Stomach (tissue), 9 donors: Measurements from ENCODE around the gene MAGI1. TPM values are rescaled to one million over a fixed set of nuclear protein-coding genes. Genes with fewer than 3 reads are reported as not detected.

Experiments
- DNase-seq, 2 donors: peaks; one replicate each; pipeline versions ENCODE4 v3.0.0 to v3.0.0-alpha.2; 2013 to 2019
- H3K27ac ChIP-seq, 5 donors: fragments of 200-600 bp in 4 of 5; sonication (generic) in 4 of 5; one replicate each; pipeline ENCODE4 v1.5.1; 2013 to 2019; ENCODE audit warnings: mild to moderate bottlenecking in 1 of 5, moderate library complexity in 1 of 5
- H3K27me3 ChIP-seq, 3 donors: fragments of 200-600 bp; sonication (generic); one replicate each; pipeline ENCODE4 v1.5.1; 2017 to 2019; ENCODE audit warnings: mixed run types in 1 of 3
- H3K36me3 ChIP-seq, 4 donors: fragments of 200-600 bp; sonication (generic); 1 replicate in 3 of 4; 2 replicates in 1 of 4; pipeline ENCODE4 v1.5.1; 2016 to 2019
- H3K4me1 ChIP-seq, 4 donors: fragments of 200-600 bp; sonication (generic); one replicate each; pipeline ENCODE4 v1.5.1; 2016 to 2019
- H3K4me3 ChIP-seq, 4 donors: fragments of 200-600 bp; sonication (generic) in 3 of 4; one replicate each; pipeline ENCODE4 v1.5.1; 2016 to 2019; ENCODE audit warnings: mild to moderate bottlenecking in 1 of 4
- H3K9me3 ChIP-seq, 4 donors: fragments of 200-600 bp; sonication (generic); one replicate each; pipeline ENCODE4 v1.5.1; 2016 to 2019
- CTCF ChIP-seq, 7 experiments: fragments of 450-650 bp in 4 of 7; fragments of 200-600 bp in 3 of 7; sonication (generic) in 3 of 7; IDR thresholded peaks; one replicate each; pipeline ENCODE4 v1.5.1; 2016 to 2019; ENCODE audit warnings: antibody characterized with exemption in 7 of 7, control low read depth in 2 of 7, mild to moderate bottlenecking in 1 of 7
- EP300 ChIP-seq: sonication (generic); formaldehyde crosslinking; IDR thresholded peaks from one replicate; pipeline ENCODE4 v1.6.1; 2017; ENCODE audit warnings: antibody characterized with exemption
- POLR2A ChIP-seq, 4 donors: fragments of 450-650 bp; IDR thresholded peaks; one replicate each; pipeline ENCODE4 v1.6.1; 2016; ENCODE audit warnings: antibody characterized with exemption in 4 of 4, control low read depth in 2 of 4, mild to moderate bottlenecking in 1 of 4, moderate library complexity in 1 of 4
- POLR2AphosphoS5 ChIP-seq, 3 donors: sonication (generic); formaldehyde crosslinking; IDR thresholded peaks; one replicate each; pipeline ENCODE4 v1.6.1; 2016; ENCODE audit warnings: antibody characterized with exemption in 3 of 3
- WGBS, 5 donors: extraction: QIAGEN DNeasy Blood & Tissue Kit in 3 of 5; methylation state at CpG; one replicate each; pipeline versions ENCODE4 v1.1.5 to v1.1.7; 2013 to 2018; 5-methylcytosine and 5-hydroxymethylcytosine counted together
- intact Hi-C: fragments of 100-400 bp; cut with DNase I; formaldehyde crosslinking; loops from one replicate; pipeline ENCODE4 v1.15.1; 2023; ENCODE audit warnings: low total_unique reads
- polyA plus RNA-seq, 3 donors: library from polyadenylated mRNA; stranded (reverse); fragments of 200-250 nt; gene quantifications; one replicate each; pipeline ENCODE4 v1.2.3, GENCODE V29; 2013
- total RNA-seq, 5 donors: library from RNA; depleted of rRNA; stranded (reverse); fragments of >200 nt; gene quantifications; one replicate each; pipeline versions ENCODE4 v1.1.0 to v1.2.3, GENCODE V29; 2014 to 2016
- donor health status: healthy with polysubstance abuse.
- donor health status: Bipolar disorder and iron deficiency.
- donor health status: healthy.

The MAGI1 gene
- total and polyA plus RNA-seq, 8 donors = 5.7 to 237 (median 84.8) TPM

GRCh38 chr3:65479990-65480389 is 558.7 kb downstream of the MAGI1 start:
- no peaks in the 10 kb centered on the region for H3K9me3 ChIP-seq
- H3K27me3 ChIP-seq = no peaks in the 10 kb centered on the region
- WGBS, 5 donors = 77 to 87% (median 78%) methylated on average over 3 of the region's 3 CpGs
- H3K27ac ChIP-seq = no peak overlapping the region
- intact Hi-C loops = no loop called here
- H3K4me1 ChIP-seq = peaks cover 22 to 34% (median 27%) of the 10 kb centered on the region in 4 donors
- no peak for TF ChIP-seq POLR2A (IDR thresholded peaks at IDR 0.05)
- no peak for TF ChIP-seq POLR2AphosphoS5 (IDR thresholded peaks at IDR 0.05)
- TF ChIP-seq EP300 = no peak
- TF ChIP-seq CTCF (IDR thresholded peaks at IDR 0.05) = no peak
- H3K36me3 ChIP-seq = peaks cover 0 to 6% (median 0%) of the 10 kb centered on the region in 4 donors
- no peak overlapping the region for H3K4me3 ChIP-seq
- DNase-seq = no peak

GRCh38 chr3:65478551-65479500 is 559.9 kb downstream of the MAGI1 start:
- TF ChIP-seq CTCF (IDR thresholded peaks at IDR 0.05) (no peak), POLR2A (IDR thresholded peaks at IDR 0.05) (no peak), EP300 (no peak)
- 87 to 91% (median 88%) methylated on average over 13 of the region's 13 CpGs for whole genome bisulfite sequencing, 5 donors
- Histone ChIP-seq H3K27me3 (no peaks in the 10 kb centered on the region), H3K9me3 (no peaks in the 10 kb centered on the region), H3K36me3 (peaks cover 0 to 6% (median 0%) of the 10 kb centered on the region in 4 donors), H3K4me3 (no peak overlapping the region), H3K4me1 (peaks cover 10 to 23% (median 15%) of the 10 kb centered on the region in 4 donors), H3K27ac (no peak overlapping the region)
- intact Hi-C loops = no loop called here
- no peak for DNase-seq

- 74 to 81% (median 76%) methylated on average over 3 of the region's 3 CpGs for WGBS, 5 donors
- peaks cover 0 to 6% (median 1%) of the 10 kb centered on the region in 4 donors for H3K36me3 ChIP-seq
Observed at GRCh38 chr3:65473736-65474135, 565.0 kb downstream of the MAGI1 start.

GRCh38 chr3:65472501-65472900 is 566.2 kb downstream of the MAGI1 start:
- Histone ChIP-seq H3K4me3 (no peak overlapping the region), H3K27me3 (no peaks in the 10 kb centered on the region), H3K27ac (no peak overlapping the region), H3K36me3 (peaks cover 0 to 6% (median 1%) of the 10 kb centered on the region in 4 donors), H3K9me3 (no peaks in the 10 kb centered on the region), H3K4me1 (no peaks in the 10 kb centered on the region)
- 85 to 90% (median 88%) methylated on average over 3 of the region's 3 CpGs for WGBS, 5 donors
- intact Hi-C loops = no loop called here
- DNase-seq = no peak
- TF ChIP-seq POLR2A (IDR thresholded peaks at IDR 0.05) (no peak), EP300 (no peak), CTCF (IDR thresholded peaks at IDR 0.05) (no peak), POLR2AphosphoS5 (IDR thresholded peaks at IDR 0.05) (no peak)

More at GRCh38 chr3:65473736-65474135, 565.0 kb downstream of the MAGI1 start:
- DNase-seq = no peak
- Histone ChIP-seq H3K27me3 (no peaks in the 10 kb centered on the region), H3K27ac (no peak overlapping the region), H3K9me3 (no peaks in the 10 kb centered on the region), H3K4me3 (no peak overlapping the region), H3K4me1 (no peaks in the 10 kb centered on the region)
- intact Hi-C loops = no loop called here
- TF ChIP-seq POLR2A (IDR thresholded peaks at IDR 0.05) = no peak
